Gastroesophageal sphincter (tissue), 4 donors: ENCODE measurements around the gene GAS5. TPM values are rescaled to one million over a fixed set of nuclear protein-coding genes. Genes with fewer than 3 reads are reported as not detected.
"Not testable (repeated sequence)": the region's sequence is repeated elsewhere in the genome, so short reads cannot be mapped to it uniquely, and the experiment has no call there.

Experiments used
- ATAC-seq: fragments of 150-250 bp; one replicate; pipeline ENCODE4 v1.9.1; 2016; ENCODE audit warnings: mild to moderate bottlenecking, moderate library complexity
- H3K27ac ChIP-seq, 4 donors: fragments of 200-600 bp; sonication (generic) in 3 of 4; 1 replicate in 3 of 4; 2 replicates in 1 of 4; pipeline ENCODE4 v1.5.1; 2016 to 2019
- H3K27me3 ChIP-seq: fragments of 200-600 bp; sonication (generic); one replicate; pipeline ENCODE4 v1.5.1; 2019
- H3K36me3 ChIP-seq, 2 donors: fragments of 200-600 bp; sonication (generic); one replicate each; pipeline ENCODE4 v1.5.1; 2019; ENCODE audit warnings: control low read depth in 1 of 2
- H3K4me1 ChIP-seq, 3 donors: fragments of 200-600 bp; sonication (generic); 1 replicate in 2 of 3; 2 replicates in 1 of 3; pipeline ENCODE4 v1.5.1; 2016 to 2019; ENCODE audit warnings: control low read depth in 2 of 3
- H3K4me3 ChIP-seq, 2 donors: fragments of 200-600 bp; sonication (generic); one replicate each; pipeline ENCODE4 v1.5.1; 2019; ENCODE audit warnings: mild to moderate bottlenecking in 1 of 2, moderate library complexity in 1 of 2
- H3K9me3 ChIP-seq, 3 donors: fragments of 200-600 bp; sonication (generic); one replicate each; pipeline ENCODE4 v1.5.1; 2017 to 2019; ENCODE audit warnings: control low read depth in 2 of 3
- CTCF ChIP-seq, 4 experiments: fragments of 200-600 bp in 2 of 4; fragments of 450-650 bp in 2 of 4; sonication (generic) in 1 of 4; IDR thresholded peaks; one replicate each; pipeline ENCODE4 v1.5.1; 2017 to 2019; ENCODE audit warnings: antibody characterized with exemption in 4 of 4, mild to moderate bottlenecking in 2 of 4, moderate library complexity in 2 of 4
- EP300 ChIP-seq: sonication (generic); formaldehyde crosslinking; IDR thresholded peaks from one replicate; pipeline ENCODE4 v1.6.1; 2017; ENCODE audit warnings: antibody characterized with exemption, mild to moderate bottlenecking
- POLR2A ChIP-seq, 2 donors: fragments of 450-650 bp; IDR thresholded peaks; one replicate each; pipeline ENCODE4 v1.6.1; 2017; ENCODE audit warnings: antibody characterized with exemption in 2 of 2, mild to moderate bottlenecking in 2 of 2, moderate library complexity in 1 of 2
- POLR2AphosphoS5 ChIP-seq: sonication (generic); formaldehyde crosslinking; IDR thresholded peaks from one replicate; pipeline ENCODE4 v1.6.1; 2017; ENCODE audit warnings: antibody characterized with exemption
- WGBS, 2 donors: methylation state at CpG; one replicate each; pipeline ENCODE4 v1.1.5; 2018; ENCODE audit warnings: low coverage in 1 of 2; 5-methylcytosine and 5-hydroxymethylcytosine counted together
- total RNA-seq, 4 donors: library from RNA; depleted of rRNA; stranded (reverse); fragments of >200 nt; gene quantifications; one replicate each; pipeline ENCODE4 v1.1.0, GENCODE V29; 2016

The GAS5 gene
- total RNA-seq, 4 donors from 2014 or later: 104 to 330 (median 210) TPM

- TF ChIP-seq POLR2AphosphoS5: no peak
- TF ChIP-seq EP300: no peak
- no peak for TF ChIP-seq POLR2A (IDR thresholded peaks at IDR 0.05)
- no peak for TF ChIP-seq CTCF (IDR thresholded peaks at IDR 0.05)
- Histone ChIP-seq H3K27me3 (no peaks in the 10 kb centered on the region), H3K9me3 (no peaks in the 10 kb centered on the region), H3K27ac (no peak overlapping the region), H3K4me1 (no peaks in the 10 kb centered on the region), H3K36me3 (peaks cover 0 to 50% of the 10 kb centered on the region in 2 donors), H3K4me3 (no peak overlapping the region)
- 70 to 83% methylated on average over 2 to 4 of the region's 5 CpGs for WGBS, 2 donors
- ATAC-seq: no peak
These were observed 16.9 kb upstream of the GAS5 start for GRCh38 chr1:173884701-173885100.

- H3K27me3 ChIP-seq, H3K27ac ChIP-seq, ATAC-seq, H3K9me3 ChIP-seq, H3K4me1 ChIP-seq, H3K4me3 ChIP-seq: not testable (repeated sequence)
- 90% methylated on average over 3 of the region's 4 CpGs; no CpG with 5 or more reads in 1 of the 2 donors for WGBS, 2 donors
- H3K36me3 ChIP-seq: peaks cover 0 to 63% of the 10 kb centered on the region in 2 donors
These were observed 13.3 kb upstream of the GAS5 start for GRCh38 chr1:173881117-173881516.

- H3K27ac ChIP-seq: no peak overlapping the region
- H3K4me1 ChIP-seq: no peaks in the 10 kb centered on the region
- TF ChIP-seq POLR2AphosphoS5 (no peak), EP300 (no peak), CTCF (IDR thresholded peaks at IDR 0.05) (no peak), POLR2A (IDR thresholded peaks at IDR 0.05) (no peak)
- no peak overlapping the region for H3K4me3 ChIP-seq
- no peaks in the 10 kb centered on the region for H3K27me3 ChIP-seq
- H3K36me3 ChIP-seq: peaks cover 0 to 76% of the 10 kb centered on the region in 2 donors
- H3K9me3 ChIP-seq: no peaks in the 10 kb centered on the region
- ATAC-seq: no peak
These were observed 10.5 kb upstream of the GAS5 start for GRCh38 chr1:173878251-173878650.

- 86 to 92% methylated on average over 4 to 5 of the region's 5 CpGs for WGBS, 2 donors
- Histone ChIP-seq H3K4me3 (no peak overlapping the region), H3K36me3 (peaks cover 0 to 84% of the 10 kb centered on the region in 2 donors), H3K4me1 (peaks cover 0 to 3% (median 0%) of the 10 kb centered on the region in 3 donors), H3K9me3 (no peaks in the 10 kb centered on the region), H3K27ac (no peak overlapping the region), H3K27me3 (no peaks in the 10 kb centered on the region)
- ATAC-seq: no peak
- TF ChIP-seq POLR2A (IDR thresholded peaks at IDR 0.05) (no peak), CTCF (IDR thresholded peaks at IDR 0.05) (no peak), POLR2AphosphoS5 (no peak), EP300 (no peak)
These were observed 8.9 kb upstream of the GAS5 start for GRCh38 chr1:173876732-173877131.

GRCh38 chr1:173871500-173871899 is 3.7 kb upstream of the GAS5 start:
- no peak overlapping the region for H3K4me3 ChIP-seq
- no peak overlapping the region for H3K27ac ChIP-seq
- 79 to 90% methylated on average over 2 of the region's 2 CpGs for WGBS, 2 donors
- H3K36me3 ChIP-seq: peaks cover 0 to 52% of the 10 kb centered on the region in 2 donors
- ATAC-seq: no peak
- H3K4me1 ChIP-seq: peaks cover 0 to 38% (median 4%) of the 10 kb centered on the region in 3 donors
- no peaks in the 10 kb centered on the region for H3K27me3 ChIP-seq
- no peak for TF ChIP-seq EP300
- no peak for TF ChIP-seq POLR2AphosphoS5
- TF ChIP-seq POLR2A (IDR thresholded peaks at IDR 0.05): no peak
- H3K9me3 ChIP-seq: no peaks in the 10 kb centered on the region

- H3K36me3 ChIP-seq: peaks cover 0 to 52% of the 10 kb centered on the region in 2 donors
- TF ChIP-seq POLR2AphosphoS5 (no peak), CTCF (IDR thresholded peaks at IDR 0.05) (no peak), EP300 (no peak), POLR2A (IDR thresholded peaks at IDR 0.05) (no peak)
- no peaks in the 10 kb centered on the region for H3K9me3 ChIP-seq
- H3K27ac ChIP-seq: no peak overlapping the region
- H3K27me3 ChIP-seq: no peaks in the 10 kb centered on the region
- H3K4me3 ChIP-seq: no peak overlapping the region
- 79 to 90% methylated on average over 2 to 4 of the region's 5 CpGs for WGBS, 2 donors
- ATAC-seq: no peak
- peaks cover 0 to 42% (median 7%) of the 10 kb centered on the region in 3 donors for H3K4me1 ChIP-seq
These were observed 3.3 kb upstream of the GAS5 start for GRCh38 chr1:173871091-173871490.
